GM19395 (cell line): Measurements from ENCODE around the gene TTC28.
"Not testable (repeated sequence)": the region's sequence is repeated elsewhere in the genome, so short reads cannot be mapped to it uniquely, and the experiment has no call there.

Experiments
- ATAC-seq: cut with Tn5 transposase; IDR thresholded peaks from one replicate; pipeline ENCODE4 v1.9.1; 2021; ENCODE audit warnings: mild to moderate bottlenecking, moderate library complexity; ENCODE audit not compliant: unreplicated experiment

The TTC28 gene

DNA sequence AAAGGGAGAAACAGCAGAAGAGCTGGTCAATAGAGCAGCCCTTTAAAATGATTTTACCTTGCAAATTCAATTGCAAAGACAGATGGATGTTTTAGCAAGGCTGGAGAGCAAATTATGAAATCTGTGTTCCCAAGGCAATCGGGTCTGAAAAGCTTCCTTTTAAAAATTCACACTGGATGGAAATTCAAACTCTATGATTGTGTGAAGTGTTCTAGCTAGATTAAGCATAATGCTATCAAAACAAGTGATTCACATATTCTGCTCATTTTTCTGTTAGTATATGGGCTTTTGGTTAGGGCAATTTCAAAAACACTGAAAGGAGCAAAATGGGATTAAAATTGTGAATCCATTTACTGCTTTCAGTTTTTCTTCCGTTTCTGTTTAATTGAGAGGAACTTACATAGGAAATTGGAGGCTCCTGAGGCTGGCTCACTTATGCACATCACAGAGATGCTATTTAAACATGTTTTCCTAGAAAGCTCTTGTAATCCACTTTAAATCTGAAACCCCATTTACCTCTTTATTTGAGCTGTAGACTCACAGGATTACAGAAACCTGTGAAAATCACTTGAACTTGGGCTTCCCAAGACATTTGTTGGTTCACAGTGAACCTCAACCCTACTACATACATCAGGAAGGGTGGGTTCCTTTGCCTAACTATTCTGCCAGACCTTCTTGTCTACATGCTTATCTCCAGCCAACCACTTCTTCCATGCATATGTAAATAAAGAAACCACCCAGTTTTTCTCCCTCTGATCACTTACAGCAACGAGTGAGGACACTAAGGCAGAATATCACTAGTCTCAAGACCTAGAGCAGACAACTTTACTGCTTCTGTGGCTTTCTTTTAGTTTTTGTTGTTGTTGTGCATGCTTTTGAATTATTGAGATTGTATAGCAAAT, 558.7 kb downstream of the TTC28 start:
- ATAC-seq = no peak

GRCh38 chr22:28118957-28119631, 560.5 kb downstream of the TTC28 start:
- ATAC-seq = no peak

DNA sequence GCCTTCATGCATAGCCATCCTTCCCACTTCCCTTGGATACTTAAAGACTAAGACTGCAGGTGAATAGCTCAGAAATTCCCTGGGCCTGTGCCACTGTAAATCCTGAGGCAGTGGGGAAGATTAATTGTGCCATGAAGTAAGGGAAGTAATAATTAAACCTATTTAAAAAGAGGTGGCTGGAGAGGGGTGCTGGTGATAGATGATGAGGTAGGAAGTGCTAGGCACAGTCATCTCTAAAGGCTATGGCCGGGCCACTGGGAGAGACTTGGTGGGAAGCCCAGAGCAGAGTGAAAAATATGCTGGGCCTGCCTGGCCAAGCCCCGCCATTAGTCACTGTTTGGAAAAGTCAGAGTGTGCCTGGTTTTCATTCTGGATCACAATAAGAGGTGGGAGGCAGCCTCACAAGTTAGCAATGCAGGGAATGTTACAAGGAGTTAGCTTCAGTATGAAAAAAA, 563.4 kb downstream of the TTC28 start:
- ATAC-seq = no peak

DNA sequence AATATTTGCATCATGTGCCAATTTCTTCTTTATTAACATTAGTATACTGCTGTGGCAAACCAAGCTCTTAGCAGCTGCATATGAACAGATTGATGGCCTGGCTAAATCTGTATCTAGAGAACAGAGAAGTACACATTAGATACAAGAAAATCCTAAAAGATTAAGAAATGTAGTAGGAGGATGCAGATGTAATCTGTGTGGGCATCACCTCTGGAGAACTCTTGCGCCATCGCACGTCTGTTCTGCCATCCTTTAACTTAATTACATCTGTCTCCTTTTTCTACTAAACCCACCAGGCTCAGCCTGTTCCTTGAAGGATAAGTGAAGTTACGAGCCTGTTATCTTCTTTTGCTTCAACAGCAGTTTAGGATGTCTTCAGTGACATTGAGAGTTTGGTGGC, 564.2 kb downstream of the TTC28 start:
- ATAC-seq = no peak

- ATAC-seq = no peak
These were observed 567.0 kb downstream of the TTC28 start for GRCh38 chr22:28112548-28113043.

DNA sequence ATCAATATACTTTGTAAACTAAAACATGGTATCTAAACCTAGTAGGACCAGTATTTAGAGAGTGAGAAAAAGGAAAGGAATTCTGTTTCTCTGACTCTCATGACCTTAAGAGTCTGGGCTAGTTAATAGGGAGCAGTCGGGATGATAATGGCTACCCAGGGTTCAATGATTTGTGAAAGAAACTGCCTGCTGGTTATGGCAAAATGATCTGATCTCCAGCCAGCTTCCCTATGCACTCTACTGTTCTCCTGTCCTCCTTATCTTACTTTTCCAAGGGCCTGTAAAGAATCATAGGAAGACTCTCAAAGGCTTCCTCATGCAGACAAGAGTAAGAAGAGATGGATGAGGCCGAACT, 567.5 kb downstream of the TTC28 start:
- ATAC-seq = no peak

GRCh38 chr22:28111501-28112189, 568.0 kb downstream of the TTC28 start:
- ATAC-seq = no peak

DNA sequence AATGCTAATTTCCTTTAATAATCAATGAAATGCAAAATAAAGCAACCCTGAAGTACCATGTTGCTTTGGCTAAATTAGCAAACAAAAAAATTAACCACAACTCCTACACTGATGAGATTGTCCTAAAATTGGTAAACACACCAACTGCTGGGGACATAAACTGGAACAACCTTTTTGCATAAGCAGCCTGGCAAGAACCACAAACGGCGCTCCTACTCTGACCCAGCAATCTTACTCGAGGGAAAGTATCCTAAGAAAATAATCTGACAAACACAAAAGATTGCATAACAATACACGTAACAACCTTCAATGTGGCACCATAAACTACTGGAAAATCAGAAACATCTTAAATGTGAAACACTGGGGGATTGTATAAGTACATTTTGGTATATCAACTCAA, 570.8 kb downstream of the TTC28 start:
- ATAC-seq = no peak

DNA sequence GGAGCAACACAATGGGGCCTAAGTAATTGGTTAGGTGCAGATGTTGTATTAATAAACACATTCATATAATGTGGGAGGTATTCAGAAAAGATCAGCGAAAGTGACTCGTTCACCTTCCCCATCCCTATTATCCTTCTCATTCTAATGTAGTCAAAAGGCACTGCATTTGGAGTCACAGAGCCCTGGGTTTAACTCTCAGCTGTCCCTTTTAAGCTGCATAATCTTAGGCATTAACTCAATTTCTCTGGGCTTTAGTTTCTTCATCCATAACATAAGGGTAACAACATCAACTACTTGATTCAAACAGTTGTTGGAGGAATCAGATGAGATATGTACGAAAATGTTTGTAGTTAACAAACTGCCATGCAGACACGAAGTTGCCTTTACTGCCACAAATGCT, 573.0 kb downstream of the TTC28 start:
- ATAC-seq = no peak

DNA sequence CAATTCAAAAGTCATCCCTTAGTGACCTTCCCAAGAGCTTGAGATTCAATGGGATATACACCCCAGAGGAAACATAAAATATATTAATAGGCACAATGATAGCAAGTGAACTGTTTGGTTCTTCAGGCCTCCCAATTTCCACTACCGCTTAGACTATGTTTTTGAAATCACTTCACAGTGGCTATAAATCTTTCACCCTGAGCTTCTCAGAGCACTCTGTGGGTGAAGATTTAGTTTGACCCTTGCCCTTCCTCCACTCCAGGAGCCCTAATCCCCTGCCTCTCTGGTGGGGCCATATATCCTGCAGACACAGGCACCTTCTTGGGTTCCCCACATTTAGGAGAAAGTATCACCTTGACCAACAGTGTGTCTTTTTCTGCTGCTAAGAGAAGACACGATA, 573.7 kb downstream of the TTC28 start:
- ATAC-seq = no peak

- no peak for ATAC-seq
These were observed 574.2 kb downstream of the TTC28 start for GRCh38 chr22:28105413-28105812.

DNA sequence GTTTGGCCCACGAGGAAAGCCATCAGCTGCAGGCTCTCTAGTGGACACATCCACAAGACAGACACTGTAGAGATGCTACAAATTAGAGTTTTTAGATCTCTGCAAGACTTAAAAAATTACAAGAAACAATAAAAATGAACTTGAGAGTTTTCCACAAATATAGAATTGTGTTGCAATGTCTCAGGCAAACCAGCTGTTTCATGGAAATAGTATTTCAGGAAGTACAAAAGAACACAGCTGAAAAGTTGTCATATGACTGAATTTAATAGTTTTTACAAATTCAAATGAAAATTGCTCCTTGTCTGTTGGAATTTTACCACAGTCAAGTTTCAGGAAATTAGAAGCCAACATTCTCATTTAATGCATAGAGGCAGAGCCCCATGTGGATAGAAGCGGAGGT, 576.0 kb downstream of the TTC28 start:
- no peak for ATAC-seq

- ATAC-seq = no peak
These were observed 577.4 kb downstream of the TTC28 start for GRCh38 chr22:28102151-28102812.

GRCh38 chr22:28097627-28098026, 582.0 kb downstream of the TTC28 start:
- ATAC-seq = no peak

- ATAC-seq = no peak
These were observed 583.5 kb downstream of the TTC28 start for GRCh38 chr22:28096161-28096560.

- ATAC-seq = no peak
These were observed 584.1 kb downstream of the TTC28 start for GRCh38 chr22:28095316-28096095.

- no peak for ATAC-seq
These were observed 584.9 kb downstream of the TTC28 start for GRCh38 chr22:28094771-28095170.

DNA sequence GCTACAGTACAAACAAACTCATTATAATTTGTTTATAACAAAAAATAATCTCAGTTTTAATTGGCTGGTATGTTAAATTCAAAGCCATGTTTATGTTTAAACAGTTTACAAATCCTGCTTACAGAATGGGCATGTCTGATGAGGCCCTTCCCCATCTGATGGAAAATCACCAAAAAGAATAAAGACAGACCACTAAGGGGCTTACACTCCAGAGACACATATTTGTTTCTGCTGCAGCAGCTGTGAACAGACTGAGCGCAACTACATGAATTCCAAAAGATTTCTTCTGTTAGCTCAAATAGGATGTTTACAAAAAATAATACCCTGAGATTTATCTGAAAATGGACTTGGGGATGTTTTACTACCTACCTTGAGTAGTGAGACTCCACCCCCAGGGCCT, 585.9 kb downstream of the TTC28 start:
- no peak for ATAC-seq

DNA sequence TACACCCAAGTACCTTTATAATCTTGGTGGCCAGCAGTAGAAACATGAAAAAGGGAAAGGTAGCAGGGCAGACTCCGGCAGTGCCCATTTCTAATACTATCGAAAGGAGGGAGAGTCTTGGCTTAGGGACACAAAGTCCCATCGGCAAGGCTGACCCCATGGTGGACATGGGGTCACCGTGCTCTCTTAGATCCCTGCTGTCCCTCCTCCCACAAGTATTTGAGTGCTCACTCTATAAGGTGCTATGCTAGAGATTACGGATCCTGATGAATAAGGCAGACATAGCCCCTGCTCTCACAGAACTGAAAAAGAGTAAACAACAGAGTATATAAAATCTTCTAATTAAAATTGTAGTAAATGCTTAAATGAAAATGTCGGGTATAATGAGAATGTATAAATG, 588.2 kb downstream of the TTC28 start:
- no peak for ATAC-seq

GRCh38 chr22:28089541-28089940, 590.1 kb downstream of the TTC28 start:
- not testable (repeated sequence) for ATAC-seq
